ENCODE results near the gene IMPACT.

GRCh38 chr18:24456549-24456948 lies 30.1 kb downstream of the IMPACT start:
- TF ChIP-seq, protein P1, sequence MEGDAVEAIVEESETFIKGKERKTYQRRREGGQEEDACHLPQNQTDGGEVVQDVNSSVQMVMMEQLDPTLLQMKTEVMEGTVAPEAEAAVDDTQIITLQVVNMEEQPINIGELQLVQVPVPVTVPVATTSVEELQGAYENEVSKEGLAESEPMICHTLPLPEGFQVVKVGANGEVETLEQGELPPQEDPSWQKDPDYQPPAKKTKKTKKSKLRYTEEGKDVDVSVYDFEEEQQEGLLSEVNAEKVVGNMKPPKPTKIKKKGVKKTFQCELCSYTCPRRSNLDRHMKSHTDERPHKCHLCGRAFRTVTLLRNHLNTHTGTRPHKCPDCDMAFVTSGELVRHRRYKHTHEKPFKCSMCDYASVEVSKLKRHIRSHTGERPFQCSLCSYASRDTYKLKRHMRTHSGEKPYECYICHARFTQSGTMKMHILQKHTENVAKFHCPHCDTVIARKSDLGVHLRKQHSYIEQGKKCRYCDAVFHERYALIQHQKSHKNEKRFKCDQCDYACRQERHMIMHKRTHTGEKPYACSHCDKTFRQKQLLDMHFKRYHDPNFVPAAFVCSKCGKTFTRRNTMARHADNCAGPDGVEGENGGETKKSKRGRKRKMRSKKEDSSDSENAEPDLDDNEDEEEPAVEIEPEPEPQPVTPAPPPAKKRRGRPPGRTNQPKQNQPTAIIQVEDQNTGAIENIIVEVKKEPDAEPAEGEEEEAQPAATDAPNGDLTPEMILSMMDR (IDR thresholded peaks at IDR 0.05) = no peak
- TF ChIP-seq POLR2A (IDR thresholded peaks at IDR 0.05) = no peak

Data from esophagus squamous epithelium (tissue), 4 donors.